Kidney epithelial cell (primary cell): Measurements from ENCODE around the gene RNF208. TPM values are rescaled to one million over a fixed set of nuclear protein-coding genes. Genes with fewer than 3 reads are reported as not detected.

ENCODE experiments used
- DNase-seq: peaks from one replicate; pipeline ENCODE4 v3.0.0-alpha.2; 2010; ENCODE audit warnings: low read depth
- H3K27me3 ChIP-seq: 2 replicates; pipeline ENCODE4 v1.6.0; 2011; ENCODE audit warnings: low read length; ENCODE audit not compliant: control insufficient read depth, insufficient read depth
- H3K36me3 ChIP-seq: 2 replicates; pipeline ENCODE4 v1.5.1; 2011; ENCODE audit warnings: low read length; ENCODE audit not compliant: control insufficient read depth, insufficient read depth
- H3K4me3 ChIP-seq: 2 replicates; pipeline ENCODE4 v1.5.1; 2011; ENCODE audit warnings: low read depth, mild to moderate bottlenecking, control low read depth, low read length
- total RNA-seq: library from RNA; depleted of rRNA; stranded (reverse); fragments of >200 nt; gene quantifications from 2 replicates; pipeline ENCODE4 v1.2.3, GENCODE V29; 2015
- TF ChIP-seq, protein P1 (sequence below): IDR thresholded peaks from 2 replicates; pipeline ENCODE4 v1.5.1; 2011; ENCODE audit warnings: mild to moderate bottlenecking, moderate library complexity, low read length, control low read depth, inconsistent platforms; ENCODE audit not compliant: insufficient read depth, poor library complexity, severe bottlenecking

The RNF208 gene
- total RNA-seq, 1 donor from 2014 or later, result 4.2 TPM

DNA sequence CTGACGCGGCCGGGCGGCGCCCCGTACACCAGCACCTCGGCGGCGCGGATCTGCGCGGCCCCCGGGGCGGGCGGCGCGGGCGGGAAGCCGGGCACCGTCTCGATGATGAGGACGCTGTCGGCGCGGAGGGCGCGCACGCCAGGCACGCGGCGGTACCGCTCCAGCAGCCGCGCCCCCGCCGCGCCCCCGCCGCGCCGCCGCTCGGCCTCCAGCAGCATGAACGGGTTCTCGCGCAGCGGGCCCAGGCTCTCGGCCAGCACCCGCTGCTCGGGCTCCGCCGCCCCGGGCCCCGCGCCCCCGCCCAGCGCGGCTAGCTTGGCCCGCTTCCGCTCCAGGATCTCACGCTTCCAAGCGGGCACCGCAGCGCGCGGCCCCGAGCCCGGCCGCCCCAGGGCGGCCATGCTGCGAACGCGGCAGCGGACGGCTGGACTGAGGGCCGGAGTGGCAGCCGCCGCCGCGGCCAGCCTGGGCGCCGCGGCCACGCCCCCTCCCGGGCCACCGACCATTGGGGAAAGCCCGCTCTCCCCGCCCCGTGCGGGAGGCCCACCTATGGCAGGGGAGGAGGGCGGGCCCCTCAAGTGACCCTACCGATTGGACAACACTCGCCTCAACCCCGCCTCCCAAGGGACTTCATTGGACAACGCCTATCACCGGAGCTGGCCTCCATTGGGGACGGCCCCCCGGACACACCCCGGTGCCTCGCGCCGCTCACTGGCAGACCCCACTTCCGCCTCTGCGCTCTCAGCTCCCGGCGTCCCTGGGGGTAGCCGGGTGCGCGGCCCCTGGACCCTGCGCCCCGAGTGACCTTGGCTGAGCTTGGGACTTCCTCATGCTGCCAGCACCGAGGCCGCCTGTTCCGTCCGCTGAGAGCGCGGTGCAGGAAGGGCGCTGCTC is 21.5 kb downstream of the RNF208 start, which contains the start of gene TPRN:
Gene TPRN (minus strand): TSS at position 431 of the 894 bp plus-strand sequence. CDS start 30 bp downstream, at position 401.
- Histone ChIP-seq H3K4me3 (peak within 1 kb of the TSS; percentile 79), H3K27me3 (no peaks in the 10 kb centered on the region), H3K36me3 (no peaks in the 10 kb centered on the region)
- TF ChIP-seq, protein P1, sequence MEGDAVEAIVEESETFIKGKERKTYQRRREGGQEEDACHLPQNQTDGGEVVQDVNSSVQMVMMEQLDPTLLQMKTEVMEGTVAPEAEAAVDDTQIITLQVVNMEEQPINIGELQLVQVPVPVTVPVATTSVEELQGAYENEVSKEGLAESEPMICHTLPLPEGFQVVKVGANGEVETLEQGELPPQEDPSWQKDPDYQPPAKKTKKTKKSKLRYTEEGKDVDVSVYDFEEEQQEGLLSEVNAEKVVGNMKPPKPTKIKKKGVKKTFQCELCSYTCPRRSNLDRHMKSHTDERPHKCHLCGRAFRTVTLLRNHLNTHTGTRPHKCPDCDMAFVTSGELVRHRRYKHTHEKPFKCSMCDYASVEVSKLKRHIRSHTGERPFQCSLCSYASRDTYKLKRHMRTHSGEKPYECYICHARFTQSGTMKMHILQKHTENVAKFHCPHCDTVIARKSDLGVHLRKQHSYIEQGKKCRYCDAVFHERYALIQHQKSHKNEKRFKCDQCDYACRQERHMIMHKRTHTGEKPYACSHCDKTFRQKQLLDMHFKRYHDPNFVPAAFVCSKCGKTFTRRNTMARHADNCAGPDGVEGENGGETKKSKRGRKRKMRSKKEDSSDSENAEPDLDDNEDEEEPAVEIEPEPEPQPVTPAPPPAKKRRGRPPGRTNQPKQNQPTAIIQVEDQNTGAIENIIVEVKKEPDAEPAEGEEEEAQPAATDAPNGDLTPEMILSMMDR, result no peak
- DNase-seq, result peak; percentile 93

DNA sequence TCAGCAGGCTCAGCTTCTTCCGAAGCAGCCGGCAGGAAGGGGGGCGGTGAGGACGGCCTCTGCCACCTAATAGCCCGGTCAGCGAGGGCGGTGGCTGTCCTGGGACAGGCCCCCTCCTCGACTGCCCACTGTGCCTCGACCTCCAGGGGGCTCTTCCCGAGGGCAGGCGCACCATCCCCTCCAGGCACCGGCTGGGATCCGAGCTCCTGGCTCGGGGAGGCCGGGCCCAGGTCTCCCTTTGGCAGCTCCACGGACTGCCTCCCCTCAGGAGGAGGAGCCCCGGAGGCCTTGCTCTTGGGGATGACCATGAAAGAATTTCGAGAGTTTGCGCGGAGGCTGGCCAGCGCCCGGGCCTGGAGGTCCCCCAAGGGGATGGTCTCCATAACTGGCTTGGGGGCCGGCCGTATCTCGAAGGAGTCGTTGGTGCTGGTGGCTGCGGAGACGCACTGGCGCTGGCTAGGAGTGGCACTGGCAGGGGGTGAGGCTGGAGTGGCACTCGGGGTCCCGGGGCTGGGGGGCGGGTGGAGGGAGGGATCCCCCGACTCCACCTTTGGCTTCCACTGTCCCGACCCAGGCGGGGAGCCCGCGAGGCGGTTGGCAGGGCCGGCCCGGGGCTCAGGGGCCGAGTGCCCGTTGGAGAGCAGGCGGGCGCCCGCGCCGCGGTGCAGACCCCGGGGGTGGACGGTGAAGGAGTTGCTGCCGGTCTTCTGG is 22.5 kb downstream of the RNF208 start:
- H3K36me3 ChIP-seq, result no peaks in the 10 kb centered on the region
- no peaks in the 10 kb centered on the region for H3K27me3 ChIP-seq
- DNase-seq, result no peak
- H3K4me3 ChIP-seq, result peak overlapping the region; percentile 44
- TF ChIP-seq, protein P1, result no peak

GRCh38 chr9:137198902-137199283 is 23.1 kb downstream of the RNF208 start:
- Histone ChIP-seq H3K36me3 (no peaks in the 10 kb centered on the region), H3K4me3 (no peak overlapping the region), H3K27me3 (no peaks in the 10 kb centered on the region)
- no peak for DNase-seq
- TF ChIP-seq, protein P1, result no peak

GRCh38 chr9:137198051-137198901 is 23.8 kb downstream of the RNF208 start:
- DNase-seq, result no peak
- H3K27me3 ChIP-seq, result no peaks in the 10 kb centered on the region
- TF ChIP-seq, protein P1, result no peak
- no peaks in the 10 kb centered on the region for H3K36me3 ChIP-seq
- no peak overlapping the region for H3K4me3 ChIP-seq

DNA sequence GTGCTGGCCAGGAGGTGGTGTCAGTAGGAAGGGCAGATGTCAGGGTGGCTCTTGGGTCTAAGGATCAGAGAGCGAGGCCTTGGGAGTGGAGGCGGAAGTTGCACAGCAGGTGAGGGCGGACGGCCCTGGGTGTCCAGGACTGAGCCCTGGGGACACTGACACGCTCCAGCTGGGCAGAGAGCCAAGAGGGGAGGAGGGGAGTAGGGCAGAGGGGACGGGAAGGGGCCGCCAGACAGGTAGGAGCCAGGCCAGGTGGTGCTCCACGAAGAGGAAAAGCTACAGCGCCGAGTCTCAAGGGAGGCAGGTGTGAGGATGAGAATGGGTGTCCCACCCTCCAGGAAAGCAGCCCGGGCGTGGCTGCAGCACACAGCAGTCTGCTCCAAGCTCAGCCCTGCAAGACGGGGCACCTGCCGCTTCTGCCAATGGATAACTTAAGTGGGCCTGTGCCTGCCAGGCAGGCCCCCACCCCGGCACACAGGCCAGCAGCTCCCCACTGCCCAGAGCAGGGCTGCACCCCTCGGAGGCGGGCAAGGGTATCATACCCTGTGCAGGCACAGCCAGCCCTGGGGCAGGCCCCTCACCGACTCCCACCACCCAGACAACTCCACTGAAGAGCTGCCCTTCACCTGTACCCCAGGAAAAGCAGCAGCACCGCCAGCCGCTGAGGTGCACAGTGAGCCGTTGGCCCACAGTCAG is 26.4 kb downstream of the RNF208 start:
- Histone ChIP-seq H3K27me3 (no peaks in the 10 kb centered on the region), H3K36me3 (no peaks in the 10 kb centered on the region), H3K4me3 (no peak overlapping the region)
- TF ChIP-seq, protein P1, result no peak
- DNase-seq, result no peak
